ENCODE measurements around the gene CYP26C1.
"Not testable (repeated sequence)": the region's sequence is repeated elsewhere in the genome, so short reads cannot be mapped to it uniquely, and the experiment has no call there.

The CYP26C1 gene

GRCh38 chr10:93098816-93099215 lies 38.2 kb downstream of the CYP26C1 start:
- Histone ChIP-seq H3K27ac (no peak overlapping the region), H3K36me3 (no peaks in the 10 kb centered on the region), H3K27me3 (ENCODE audit: insufficient read depth, low read depth, severe bottlenecking) (no peaks in the 10 kb centered on the region), H3K4me3 (ENCODE audit: low read depth, low read length) (no peak overlapping the region), H3K9me3 (ENCODE audit: severe bottlenecking) (no peaks in the 10 kb centered on the region)
- no peak for DNase-seq
- no peak for TF ChIP-seq CTCF (IDR thresholded peaks at IDR 0.05; ENCODE audit: low read depth, low read length)

GRCh38 chr10:93099670-93100069 lies 39.1 kb downstream of the CYP26C1 start:
- no peak overlapping the region for H3K27ac ChIP-seq
- no peaks in the 10 kb centered on the region for H3K27me3 ChIP-seq (ENCODE audit: insufficient read depth, low read depth, severe bottlenecking)
- DNase-seq, result no peak
- no peak overlapping the region for H3K4me3 ChIP-seq (ENCODE audit: low read depth, low read length)
- H3K36me3 ChIP-seq, result no peaks in the 10 kb centered on the region
- TF ChIP-seq CTCF (IDR thresholded peaks at IDR 0.05; ENCODE audit: low read depth, low read length), result no peak
- H3K9me3 ChIP-seq (ENCODE audit: severe bottlenecking), result peaks cover 2% of the 10 kb centered on the region

GRCh38 chr10:93101148-93101547 lies 40.5 kb downstream of the CYP26C1 start:
- not testable (repeated sequence) for H3K4me3 ChIP-seq (ENCODE audit: low read depth, low read length); H3K9me3 ChIP-seq (ENCODE audit: severe bottlenecking); H3K27ac ChIP-seq; DNase-seq; H3K36me3 ChIP-seq; H3K27me3 ChIP-seq (ENCODE audit: insufficient read depth, low read depth, severe bottlenecking)

GRCh38 chr10:93103953-93104352 lies 43.4 kb downstream of the CYP26C1 start:
- Histone ChIP-seq H3K36me3 (no peaks in the 10 kb centered on the region), H3K4me3 (ENCODE audit: low read depth, low read length) (no peak overlapping the region), H3K27me3 (ENCODE audit: insufficient read depth, low read depth, severe bottlenecking) (no peaks in the 10 kb centered on the region), H3K9me3 (ENCODE audit: severe bottlenecking) (peaks cover 2% of the 10 kb centered on the region), H3K27ac (no peak overlapping the region)
- no peak for DNase-seq
- no peak for TF ChIP-seq CTCF (IDR thresholded peaks at IDR 0.05; ENCODE audit: low read depth, low read length)

GRCh38 chr10:93106631-93107072 lies 46.1 kb downstream of the CYP26C1 start:
- no peaks in the 10 kb centered on the region for H3K27me3 ChIP-seq (ENCODE audit: insufficient read depth, low read depth, severe bottlenecking)
- DNase-seq, result no peak
- peaks cover 2% of the 10 kb centered on the region for H3K9me3 ChIP-seq (ENCODE audit: severe bottlenecking)
- no peak for TF ChIP-seq CTCF (IDR thresholded peaks at IDR 0.05; ENCODE audit: low read depth, low read length)
- H3K4me3 ChIP-seq (ENCODE audit: low read depth, low read length), result no peak overlapping the region
- H3K36me3 ChIP-seq, result no peaks in the 10 kb centered on the region
- no peak overlapping the region for H3K27ac ChIP-seq

- TF ChIP-seq CTCF (IDR thresholded peaks at IDR 0.05; ENCODE audit: low read depth, low read length), result no peak
- no peaks in the 10 kb centered on the region for H3K9me3 ChIP-seq (ENCODE audit: severe bottlenecking)
- no peak overlapping the region for H3K27ac ChIP-seq
- no peaks in the 10 kb centered on the region for H3K27me3 ChIP-seq (ENCODE audit: insufficient read depth, low read depth, severe bottlenecking)
- DNase-seq, result no peak
- no peak overlapping the region for H3K4me3 ChIP-seq (ENCODE audit: low read depth, low read length)
- no peaks in the 10 kb centered on the region for H3K36me3 ChIP-seq
These were observed 50.0 kb downstream of the CYP26C1 start for GRCh38 chr10:93110472-93111146.

All from WERI-Rb-1 (cell line).